Calu3 (cell line): ENCODE data around the gene CTBP1. TPM values are rescaled to one million over a fixed set of nuclear protein-coding genes. Genes with fewer than 3 reads are reported as not detected.

Experiments used
- BruUV-seq: library from RNA; stranded (reverse); fragments of 400-500 nt; replicated peaks from 2 replicates; lab custom pipeline; 2021; lab: Mats Ljungman, UMichigan
- CTCF ChIA-PET: fragments of 300-600 bp; sonication (Branson Sonifier 250); formaldehyde crosslinking; loops from one replicate; lab custom pipeline; 2022; ENCODE audit warnings: antibody characterized with exemption; lab: Charles Lee
- DNase-seq: peaks from one replicate; pipeline ENCODE4 v3.0.0; 2022
- H3K27ac Mint-ChIP-seq: one replicate; pipeline ENCODE4 v1.8.0; 2022; ENCODE audit warnings: mixed read lengths; ENCODE audit not compliant: unreplicated experiment
- H3K27me3 Mint-ChIP-seq: one replicate; pipeline ENCODE4 v1.8.0; 2022; ENCODE audit warnings: mixed read lengths; ENCODE audit not compliant: unreplicated experiment
- H3K36me3 Mint-ChIP-seq: one replicate; pipeline ENCODE4 v1.8.0; 2022; ENCODE audit warnings: mild to moderate bottlenecking, moderate library complexity, mixed read lengths; ENCODE audit not compliant: insufficient read depth, unreplicated experiment
- H3K4me1 Mint-ChIP-seq: one replicate; pipeline ENCODE4 v1.8.0; 2022; ENCODE audit warnings: mild to moderate bottlenecking, low read depth, mixed read lengths; ENCODE audit not compliant: unreplicated experiment
- H3K4me3 Mint-ChIP-seq: one replicate; pipeline ENCODE4 v1.8.0; 2022; ENCODE audit warnings: mild to moderate bottlenecking, low read depth, moderate library complexity, mixed read lengths; ENCODE audit not compliant: unreplicated experiment
- H3K9me3 Mint-ChIP-seq: one replicate; pipeline ENCODE4 v1.8.0; 2022; ENCODE audit warnings: low read depth, mixed read lengths; ENCODE audit not compliant: unreplicated experiment
- CTCF ChIP-seq: fragments of 200-600 bp; IDR thresholded peaks from one replicate; pipeline ENCODE4 v1.8.0; 2022; ENCODE audit warnings: antibody characterized with exemption; ENCODE audit not compliant: unreplicated experiment
- intact Hi-C: fragments of 100-400 bp; cut with micrococcal nuclease; formaldehyde crosslinking; loops from one replicate; pipeline ENCODE4 v1.10.0; 2022; ENCODE audit not compliant: unreplicated experiment
- total RNA-seq: library from RNA; stranded (reverse); gene quantifications from 2 replicates; pipeline ENCODE4 v1.2.3, GENCODE V29; 2022

The CTBP1 gene
- total RNA-seq, 1 experiment from 2014 or later: 115 TPM

- CTCF ChIA-PET: no interaction called here
- no peaks in the 10 kb centered on the region for H3K36me3 Mint-ChIP-seq
- no TSS peak for BruUV-seq
Observed at GRCh38 chr4:1175635-1176229, 73.2 kb downstream of the CTBP1 start.

DNA sequence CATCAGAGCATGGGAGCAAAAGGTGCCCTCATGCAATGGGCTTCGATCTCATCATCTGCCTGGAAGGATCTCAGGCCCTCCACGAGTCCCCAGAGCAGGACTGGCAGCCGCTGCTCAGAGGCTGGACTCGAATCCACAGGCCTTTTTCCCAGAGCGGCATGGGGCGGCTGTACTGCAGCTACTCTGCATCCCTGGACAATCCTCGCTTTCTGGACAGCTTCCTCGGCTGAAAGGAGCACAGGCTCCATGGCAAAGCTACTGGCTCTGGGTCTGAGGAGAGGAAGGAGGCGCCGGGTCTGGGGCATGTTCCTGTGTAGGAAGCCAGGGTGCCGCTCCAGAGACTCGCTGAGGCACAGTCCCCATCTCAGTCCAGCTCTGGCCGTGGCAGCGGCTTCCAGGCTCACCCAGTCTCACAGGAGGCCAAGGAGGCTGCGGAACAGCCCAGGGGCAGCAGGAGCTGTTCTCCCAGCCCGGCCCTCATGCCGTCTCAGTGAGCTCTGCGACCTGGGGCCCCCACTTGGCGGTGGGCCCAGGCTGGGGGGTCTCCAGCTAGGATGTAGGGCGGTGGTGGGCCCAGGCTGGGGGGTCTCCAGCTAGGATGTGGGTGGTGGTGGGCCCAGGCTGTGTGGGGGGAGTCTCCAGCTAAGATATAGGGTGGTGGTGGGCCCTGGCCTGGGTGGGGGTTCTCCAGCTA lies 73.8 kb downstream of the CTBP1 start:
- no peaks in the 10 kb centered on the region for H3K36me3 Mint-ChIP-seq
- peaks cover 6% of the 10 kb centered on the region for H3K4me1 Mint-ChIP-seq
- intact Hi-C loops: no loop called here
- CTCF ChIA-PET: no interaction called here
- BruUV-seq: no TSS peak
- DNase-seq: no peak
- no peak overlapping the region for H3K27ac Mint-ChIP-seq
- peaks cover 13% of the 10 kb centered on the region for H3K27me3 Mint-ChIP-seq
- H3K4me3 Mint-ChIP-seq: no peak overlapping the region
- TF ChIP-seq CTCF: no peak
- peaks cover under 1% of the 10 kb centered on the region for H3K9me3 Mint-ChIP-seq

More at GRCh38 chr4:1175635-1176229, 73.2 kb downstream of the CTBP1 start:
- intact Hi-C loops: no loop called here
- H3K4me1 Mint-ChIP-seq: peaks cover 6% of the 10 kb centered on the region
- peaks cover 20% of the 10 kb centered on the region for H3K27me3 Mint-ChIP-seq
- peaks cover 6% of the 10 kb centered on the region for H3K9me3 Mint-ChIP-seq
- no peak for DNase-seq
- TF ChIP-seq CTCF: no peak
- no peak overlapping the region for H3K27ac Mint-ChIP-seq
- no peak overlapping the region for H3K4me3 Mint-ChIP-seq

GRCh38 chr4:1172971-1173757 lies 75.8 kb downstream of the CTBP1 start:
- H3K36me3 Mint-ChIP-seq: peaks cover 4% of the 10 kb centered on the region
- no peaks in the 10 kb centered on the region for H3K9me3 Mint-ChIP-seq
- H3K27me3 Mint-ChIP-seq: peaks cover 12% of the 10 kb centered on the region
- CTCF ChIA-PET: no interaction called here
- no peak overlapping the region for H3K27ac Mint-ChIP-seq
- H3K4me3 Mint-ChIP-seq: no peak overlapping the region
- intact Hi-C loops: no loop called here
- BruUV-seq: no TSS peak
- no peak for TF ChIP-seq CTCF
- no peaks in the 10 kb centered on the region for H3K4me1 Mint-ChIP-seq
- DNase-seq: no peak

- Mint-ChIP-seq H3K9me3 (no peaks in the 10 kb centered on the region), H3K4me1 (no peaks in the 10 kb centered on the region), H3K27me3 (peaks cover 12% of the 10 kb centered on the region), H3K36me3 (peaks cover 4% of the 10 kb centered on the region), H3K27ac (no peak within 1 kb of the TSS), H3K4me3 (peak within 1 kb of the TSS; percentile 32)
- CTCF ChIA-PET: no interaction called here
- TF ChIP-seq CTCF: no peak
- intact Hi-C loops: no loop called here
- no peak for DNase-seq
- no TSS peak for BruUV-seq
Observed at GRCh38 chr4:1172228-1172851, 76.6 kb downstream of the CTBP1 start, which contains the start of gene SPON2. Gene SPON2 (minus strand): TSS chr4:1172583.
